T-cell (primary cell): ENCODE results near the gene ACADVL. TPM values are rescaled to one million over a fixed set of nuclear protein-coding genes. Genes with fewer than 3 reads are reported as not detected.

Source experiments
- ATAC-seq, 4 experiments: fragments of 200-7000 bp in 3 of 4; fragments of 150-1000 bp in 1 of 4; cut with Tn5 transposase; replicated peaks in 1 of 4; 1 replicate in 3 of 4; 2 replicates in 1 of 4; pipeline ENCODE4 v1.10.0; 2021; ENCODE audit warnings: moderate library complexity in 3 of 4, mild to moderate bottlenecking in 2 of 4, moderate number of reproducible peaks in 1 of 4
- CTCF ChIA-PET, 2 donors: fragments of 300-600 bp; sonication (Branson Sonifier 250); formaldehyde crosslinking; loops; one replicate each; lab custom pipeline; 2022; ENCODE audit warnings: antibody characterized with exemption in 2 of 2; lab: Charles Lee
- POLR2A ChIA-PET, 2 donors: fragments of 300-600 bp; sonication (Branson Sonifier 250); formaldehyde crosslinking; loops; one replicate each; lab custom pipeline; 2022; ENCODE audit warnings: antibody characterized with exemption in 2 of 2; lab: Charles Lee
- DNase-seq, 35 experiments: peaks; one replicate each; pipeline versions ENCODE4 v3.0.0 to v3.0.0-alpha.2; 2013 to 2023
- H3K27ac ChIP-seq: one replicate; pipeline ENCODE4 v1.5.1; 2013; ENCODE audit warnings: low read length
- H3K27me3 ChIP-seq, 2 experiments: replicated peaks in 1 of 2; 1 replicate in 1 of 2; 2 replicates in 1 of 2; pipeline versions ENCODE4 v1.6.1 to v1.7.0; 2013; ENCODE audit warnings: low read length in 1 of 2, mixed read lengths in 1 of 2; ENCODE audit not compliant: control insufficient read depth in 2 of 2, insufficient read depth in 2 of 2; ENCODE audit errors: extremely low read depth in 1 of 2
- H3K36me3 ChIP-seq, 2 donors: 1 replicate in 1 of 2; 2 replicates in 1 of 2; pipeline versions ENCODE4 v1.6.1 to v1.7.0; 2013; ENCODE audit warnings: low read length in 1 of 2; ENCODE audit not compliant: control insufficient read depth in 2 of 2, insufficient read depth in 1 of 2; ENCODE audit errors: extremely low read depth in 1 of 2
- H3K4me1 ChIP-seq, 2 experiments: 1 replicate in 1 of 2; 2 replicates in 1 of 2; pipeline versions ENCODE4 v1.6.1 to v1.7.0; 2013; ENCODE audit warnings: low read length in 2 of 2, mixed read lengths in 1 of 2; ENCODE audit not compliant: insufficient read depth in 2 of 2, control insufficient read depth in 1 of 2; ENCODE audit errors: extremely low read depth in 1 of 2
- H3K4me3 ChIP-seq, 2 donors: 1 replicate in 1 of 2; 2 replicates in 1 of 2; pipeline versions ENCODE4 v1.5.1 to v1.7.0; 2013; ENCODE audit warnings: mild to moderate bottlenecking in 2 of 2, low read length in 1 of 2, moderate library complexity in 1 of 2; ENCODE audit not compliant: control insufficient read depth in 1 of 2; ENCODE audit errors: extremely low read depth in 1 of 2
- H3K9me3 ChIP-seq: 2 replicates; pipeline ENCODE4 v1.7.0; 2013
- H3K27ac Mint-ChIP-seq, 2 donors: one replicate each; pipeline ENCODE4 v1.8.0; 2020 to 2021; ENCODE audit warnings: mild to moderate bottlenecking in 2 of 2, mixed read lengths in 2 of 2
- H3K27me3 Mint-ChIP-seq, 2 donors: one replicate each; pipeline ENCODE4 v1.8.0; 2021 to 2022; ENCODE audit warnings: mixed read lengths in 2 of 2
- H3K36me3 Mint-ChIP-seq: one replicate; pipeline ENCODE4 v1.8.0; 2021; ENCODE audit warnings: mixed read lengths
- H3K4me1 Mint-ChIP-seq, 3 donors: one replicate each; pipeline ENCODE4 v1.8.0; 2020 to 2022; ENCODE audit warnings: mixed read lengths in 3 of 3, mild to moderate bottlenecking in 1 of 3
- H3K4me3 Mint-ChIP-seq, 3 donors: one replicate each; pipeline ENCODE4 v1.8.0; 2020 to 2022; ENCODE audit warnings: mild to moderate bottlenecking in 3 of 3, mixed read lengths in 3 of 3, moderate library complexity in 3 of 3
- H3K9me3 Mint-ChIP-seq, 3 donors: one replicate each; pipeline ENCODE4 v1.8.0; 2020 to 2022; ENCODE audit warnings: mixed read lengths in 3 of 3
- WGBS: methylation state at CpG from one replicate; pipeline ENCODE4 v1.1.5; 2013; ENCODE audit warnings: missing lambda C conversion rate; ENCODE audit not compliant: insufficient coverage; 5-methylcytosine and 5-hydroxymethylcytosine counted together
- total RNA-seq, 35 experiments: library from RNA in 6 of 35; stranded (reverse) in 6 of 35; fragments of 120-200 nt in 1 of 35; gene quantifications; one replicate each; pipeline versions ENCODE4 v1.2.1 to v1.2.4 and lab custom pipeline; 2013 to 2026

Gene ACADVL
- total RNA-seq, 5 donors from 2014 or later (not counting 1 experiment from before 2014, with no cell fraction given), result 275 to 424 (median 385) TPM

- peak overlapping the region; percentile 48 to 49 for H3K4me3 ChIP-seq
- Mint-ChIP-seq H3K36me3 (peaks cover 7% of the 10 kb centered on the region), H3K27ac (peak overlapping the region; percentile 61 to 86), H3K4me3 (peak overlapping the region; percentile 70 to 76 (median 73)), H3K4me1 (peaks cover 22 to 23% (median 22%) of the 10 kb centered on the region in 3 donors), H3K9me3 (no peaks in the 10 kb centered on the region), H3K27me3 (peaks cover 3 to 25% of the 10 kb centered on the region in 2 donors)
- no peaks in the 10 kb centered on the region for H3K9me3 ChIP-seq
- POLR2A ChIA-PET, result interaction anchor here in 1 of 2 donors (0.5 kb wide), 1 partner anchor 42 kb away, joined by 3 read pairs; no protein-coding TSS in a partner anchor
- DNase-seq (peak in 6 of 35 experiments; percentile 30 to 51 (median 38)), ATAC-seq (peak; percentile 47 to 65 (median 61))
- CTCF ChIA-PET, result interaction anchor here in 1 of 2 donors (1.1 kb wide), 1 partner anchor 18 kb away, joined by 3 read pairs; the partner anchor contains the start of gene GABARAP
- peaks cover 6 to 32% of the 10 kb centered on the region in 2 donors for H3K36me3 ChIP-seq
- H3K27ac ChIP-seq, result peak overlapping the region; percentile 9
- 26% methylated on average over 46 of the region's 54 CpGs for WGBS
- H3K4me1 ChIP-seq, result peaks cover 6 to 35% of the 10 kb centered on the region in 2 experiments
- H3K27me3 ChIP-seq, result peaks cover 0 to 37% of the 10 kb centered on the region in 2 experiments
These were observed 41.1 kb downstream of the ACADVL start for GRCh38 chr17:7260651-7261378.

GRCh38 chr17:7261379-7262191 lies 41.8 kb downstream of the ACADVL start:
- Histone ChIP-seq H3K4me1 (peaks cover 6 to 35% of the 10 kb centered on the region in 2 experiments), H3K9me3 (no peaks in the 10 kb centered on the region), H3K27me3 (peaks cover 0 to 42% of the 10 kb centered on the region in 2 experiments), H3K36me3 (peaks cover 0 to 26% of the 10 kb centered on the region in 2 donors), H3K4me3 (peak overlapping the region; percentile 48 to 49), H3K27ac (no peak overlapping the region)
- Mint-ChIP-seq H3K4me1 (peaks cover 22 to 23% (median 22%) of the 10 kb centered on the region in 3 donors), H3K27ac (peak overlapping the region; percentile 36 to 66), H3K4me3 (peak overlapping the region; percentile 70 to 76 (median 73)), H3K9me3 (no peaks in the 10 kb centered on the region), H3K27me3 (peaks cover 3 to 27% of the 10 kb centered on the region in 2 donors), H3K36me3 (peaks cover 3% of the 10 kb centered on the region)
- DNase-seq (peak in 5 of 35 experiments; percentile 20 to 48 (median 32)), ATAC-seq (peak; percentile 53 to 75 (median 67))
- WGBS, result 7% methylated on average over 58 of the region's 71 CpGs
- ChIA-PET POLR2A (no interaction called here), CTCF (no interaction called here)

DNA sequence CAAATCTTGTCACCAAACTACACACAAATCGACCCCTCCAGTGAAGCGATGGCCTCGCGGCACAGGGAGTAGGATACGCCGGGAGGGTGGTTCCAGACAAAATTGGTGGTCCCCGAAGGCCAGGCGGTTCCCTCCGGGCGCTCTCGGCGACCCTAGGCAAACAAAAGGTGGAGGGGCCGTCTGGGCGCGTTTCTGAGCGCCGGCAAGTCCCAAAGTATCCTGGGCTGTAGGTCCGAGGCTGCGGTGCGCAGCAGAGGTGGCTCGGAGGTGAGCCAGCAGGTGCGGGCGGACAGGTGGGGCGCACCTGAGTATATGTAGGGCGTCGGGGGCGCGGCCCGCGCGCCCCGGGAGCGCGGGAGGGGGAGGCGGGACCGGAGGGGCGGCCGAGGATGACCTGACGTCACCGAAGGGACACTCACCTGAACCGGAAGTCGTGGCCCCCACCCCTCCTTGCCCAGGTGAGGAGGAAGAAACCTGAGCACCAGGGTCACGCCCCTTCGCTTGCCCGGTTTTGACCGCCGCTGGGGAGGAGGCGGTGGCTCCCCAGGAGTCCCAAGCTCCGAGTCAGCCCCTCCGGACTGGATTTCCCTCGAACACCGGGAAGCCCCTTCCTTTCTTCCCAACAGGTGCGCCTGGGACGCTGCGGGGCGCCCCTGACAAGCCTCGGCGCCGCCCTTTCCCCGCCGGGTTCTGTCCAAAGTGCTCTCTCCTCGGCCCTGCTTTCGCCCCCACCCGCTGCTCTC lies 42.6 kb downstream of the ACADVL start, which contains the start of gene CLDN7:
Gene CLDN7 (minus strand): TSS at position 287 of the 743 bp plus-strand sequence. CDS start 435 bp downstream, outside the sequence.
- Mint-ChIP-seq H3K27ac (peak within 1 kb of the TSS; percentile 60 to 79), H3K27me3 (peaks cover 3 to 30% of the 10 kb centered on the region in 2 donors), H3K36me3 (no peaks in the 10 kb centered on the region), H3K4me1 (peaks cover 22 to 23% (median 22%) of the 10 kb centered on the region in 3 donors), H3K9me3 (no peaks in the 10 kb centered on the region), H3K4me3 (peak within 1 kb of the TSS; percentile 71 to 76 (median 76))
- Histone ChIP-seq H3K4me1 (peaks cover 6 to 35% of the 10 kb centered on the region in 2 experiments), H3K36me3 (peaks cover 0 to 19% of the 10 kb centered on the region in 2 donors), H3K9me3 (no peaks in the 10 kb centered on the region), H3K27ac (no peak within 1 kb of the TSS), H3K27me3 (peaks cover 0 to 47% of the 10 kb centered on the region in 2 experiments), H3K4me3 (peak within 1 kb of the TSS; percentile 49)
- POLR2A ChIA-PET, result no interaction called here
- peak in 1 of 4 experiments; percentile 23 for ATAC-seq
- 15% methylated on average over 57 of the region's 64 CpGs for WGBS
- CTCF ChIA-PET, result no interaction called here
- no peak for DNase-seq

DNA sequence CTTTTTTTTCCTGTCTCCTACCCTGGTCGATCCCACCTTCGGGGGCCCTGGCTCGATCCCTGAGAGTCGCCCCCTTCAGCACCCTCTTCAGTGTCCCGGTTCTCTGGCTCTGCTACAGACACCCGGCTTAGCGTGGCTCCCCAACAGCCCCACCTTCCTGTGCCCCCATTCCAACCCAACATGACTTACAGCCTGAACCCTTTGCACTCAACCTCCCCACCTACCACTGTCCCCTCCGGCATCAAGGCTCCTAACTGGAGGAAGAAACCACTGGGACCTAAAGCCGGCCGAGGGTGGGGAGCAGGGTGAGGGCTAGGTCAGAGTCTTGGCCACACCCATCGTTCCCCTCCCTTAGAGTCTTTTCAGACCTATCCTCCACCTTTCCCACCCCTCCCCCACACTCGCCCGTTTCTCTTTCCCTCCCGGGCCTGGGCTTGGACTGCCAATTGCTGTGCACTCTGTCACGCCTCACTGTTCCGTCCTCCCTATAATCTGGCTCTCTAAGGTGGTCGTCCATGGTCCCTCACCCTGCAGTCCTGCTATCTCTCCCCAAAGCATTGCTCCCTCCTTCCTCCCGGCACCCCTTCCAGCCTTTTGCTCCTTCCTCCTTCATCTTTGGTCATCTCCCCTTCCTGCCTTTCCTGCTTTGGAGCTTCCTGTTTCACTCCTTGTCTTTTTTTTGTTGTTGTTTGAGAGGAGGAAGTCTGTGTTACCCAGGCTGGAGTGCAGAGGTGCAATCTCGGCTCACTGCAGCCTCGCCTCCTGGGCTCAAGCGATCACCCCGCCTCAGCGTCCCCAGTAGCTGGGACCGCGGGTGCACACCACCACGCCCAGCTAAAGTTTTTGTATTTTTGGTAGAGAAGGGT lies 43.4 kb downstream of the ACADVL start:
- Histone ChIP-seq H3K27ac (no peak overlapping the region), H3K4me1 (peaks cover 6 to 35% of the 10 kb centered on the region in 2 experiments), H3K27me3 (peaks cover 0 to 51% of the 10 kb centered on the region in 2 experiments), H3K4me3 (peak overlapping the region; percentile 31 to 49), H3K9me3 (no peaks in the 10 kb centered on the region), H3K36me3 (peaks cover 0 to 15% of the 10 kb centered on the region in 2 donors)
- Mint-ChIP-seq H3K9me3 (no peaks in the 10 kb centered on the region), H3K4me1 (peaks cover 22 to 23% (median 22%) of the 10 kb centered on the region in 3 donors), H3K27ac (peak overlapping the region; percentile 60 to 79), H3K27me3 (peaks cover 3 to 30% of the 10 kb centered on the region in 2 donors), H3K4me3 (peak overlapping the region; percentile 71 to 76 (median 76)), H3K36me3 (no peaks in the 10 kb centered on the region)
- POLR2A ChIA-PET, result interaction anchor here in 1 of 2 donors (0.6 kb wide), 1 partner anchor 73 kb away, joined by 3 read pairs; no protein-coding TSS in a partner anchor
- DNase-seq (peak in 1 of 35 experiments; percentile 30), ATAC-seq (peak; percentile 7 to 44 (median 16))
- CTCF ChIA-PET, result no interaction called here
- WGBS, result 8% methylated on average over 10 of the region's 26 CpGs

DNA sequence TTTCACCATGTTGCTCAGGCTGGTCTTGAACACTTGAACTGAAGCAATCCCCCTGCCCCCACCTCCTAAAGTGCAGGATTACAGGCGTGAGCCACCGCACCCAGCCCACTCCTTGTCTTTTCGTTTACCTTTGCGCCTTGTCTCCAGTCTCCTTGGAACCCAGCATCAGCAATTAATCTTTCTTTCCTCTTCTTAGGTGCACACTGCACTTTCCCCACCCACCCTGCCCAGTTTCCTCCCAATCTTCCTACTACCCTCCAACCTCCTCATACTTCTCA lies 44.0 kb downstream of the ACADVL start:
- Histone ChIP-seq H3K36me3 (peaks cover 0 to 10% of the 10 kb centered on the region in 2 donors), H3K27me3 (peaks cover 0 to 51% of the 10 kb centered on the region in 2 experiments), H3K4me3 (no peak overlapping the region), H3K9me3 (no peaks in the 10 kb centered on the region), H3K4me1 (peaks cover 6 to 35% of the 10 kb centered on the region in 2 experiments), H3K27ac (no peak overlapping the region)
- 32% methylated on average over 4 of the region's 4 CpGs for WGBS
- peak in 1 of 4 experiments; percentile 2 for ATAC-seq
- Mint-ChIP-seq H3K27ac (peak overlapping the region; percentile 64 to 67), H3K4me1 (peaks cover 22 to 23% (median 22%) of the 10 kb centered on the region in 3 donors), H3K4me3 (peak overlapping the region; percentile 25 to 76 (median 71)), H3K9me3 (no peaks in the 10 kb centered on the region), H3K36me3 (no peaks in the 10 kb centered on the region), H3K27me3 (peaks cover 3 to 30% of the 10 kb centered on the region in 2 donors)
- ChIA-PET POLR2A (interaction anchor here in 1 of 2 donors (0.6 kb wide), 1 partner anchor 73 kb away, joined by 3 read pairs; no protein-coding TSS in a partner anchor), CTCF (no interaction called here)
- DNase-seq, result no peak
